KMS-11 (cell line): ENCODE results near the gene NAT8L.

ENCODE experiments used
- H2AFZ ChIP-seq: fragments of 200-600 bp; sonication (generic); 2 replicates; pipeline ENCODE4 v1.6.1; 2016; ENCODE audit warnings: antibody characterized with exemption, mixed run types, low read depth
- H3K27ac ChIP-seq: fragments of 200-600 bp; sonication (generic); 2 replicates; pipeline ENCODE4 v1.6.1; 2016; ENCODE audit warnings: mild to moderate bottlenecking, mixed run types
- H3K27me3 ChIP-seq: fragments of 200-600 bp; sonication (generic); 2 replicates; pipeline ENCODE4 v1.6.1; 2017; ENCODE audit warnings: mild to moderate bottlenecking, low read depth, mixed run types, moderate library complexity; ENCODE audit not compliant: insufficient read depth
- H3K36me3 ChIP-seq: fragments of 200-600 bp; sonication (generic); 2 replicates; pipeline ENCODE4 v1.6.1; 2017; ENCODE audit warnings: mild to moderate bottlenecking, mixed run types; ENCODE audit not compliant: insufficient read depth
- H3K4me1 ChIP-seq: fragments of 200-600 bp; sonication (generic); 2 replicates; pipeline ENCODE4 v1.6.1; 2016; ENCODE audit warnings: mild to moderate bottlenecking, low read depth, mixed run types; ENCODE audit not compliant: poor library complexity, severe bottlenecking
- H3K4me2 ChIP-seq: fragments of 200-600 bp; sonication (generic); 2 replicates; pipeline ENCODE4 v1.7.0; 2016; ENCODE audit warnings: mild to moderate bottlenecking, mixed run types
- H3K4me3 ChIP-seq: fragments of 200-600 bp; sonication (generic); IDR thresholded peaks from 2 replicates; pipeline ENCODE4 v1.6.1; 2017; ENCODE audit warnings: low read depth, low read length, mixed read lengths; ENCODE audit not compliant: insufficient read depth
- H3K79me2 ChIP-seq: fragments of 200-600 bp; sonication (generic); 2 replicates; pipeline ENCODE4 v1.6.1; 2016; ENCODE audit warnings: low read depth, mixed run types; ENCODE audit not compliant: insufficient read depth
- H3K9ac ChIP-seq: fragments of 200-600 bp; sonication (generic); 2 replicates; pipeline ENCODE4 v1.6.1; 2016; ENCODE audit warnings: mild to moderate bottlenecking, mixed run types
- H4K20me1 ChIP-seq: fragments of 200-600 bp; sonication (generic); 2 replicates; pipeline ENCODE4 v1.6.1; 2016; ENCODE audit warnings: mild to moderate bottlenecking, mixed run types; ENCODE audit not compliant: insufficient read depth
- TF ChIP-seq, protein P1 (sequence below): fragments of 200-600 bp; sonication (generic); conservative IDR thresholded peaks from 2 replicates; pipeline ENCODE4 v1.6.1; 2017; ENCODE audit warnings: low read depth, mild to moderate bottlenecking, antibody characterized with exemption, low read length, moderate library complexity, mixed read lengths

The NAT8L gene

DNA sequence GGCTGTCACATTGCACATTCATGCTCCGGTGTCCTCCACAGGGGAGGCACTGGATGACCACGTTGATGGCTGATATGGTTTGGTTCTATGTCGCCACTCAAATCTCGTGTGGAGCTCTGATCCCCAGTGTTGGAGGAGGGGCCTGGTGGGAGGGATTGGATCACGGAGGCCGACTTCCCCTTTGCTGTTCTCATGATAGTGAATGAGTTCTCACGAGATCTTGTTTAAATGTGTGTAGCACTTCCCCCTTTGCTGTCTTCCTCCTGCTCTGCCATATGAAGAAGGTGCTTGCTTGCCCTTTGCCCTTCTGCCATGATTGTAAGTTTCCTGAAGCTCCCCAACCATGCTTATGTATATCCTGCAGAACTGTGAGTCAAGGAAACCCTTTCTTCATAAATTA, 22.3 kb upstream of the NAT8L start:
- Histone ChIP-seq H2AFZ (no peak overlapping the region), H3K4me3 (no peak overlapping the region), H3K4me2 (no peak overlapping the region)

GRCh38 chr4:2040391-2041238, 18.5 kb upstream of the NAT8L start:
- no peaks in the 10 kb centered on the region for H4K20me1 ChIP-seq
- H3K27me3 ChIP-seq: no peaks in the 10 kb centered on the region
- no peak overlapping the region; the same call in 1 of the 2 replicates for H3K4me2 ChIP-seq
- H3K4me3 ChIP-seq: peak overlapping the region; percentile 36
- H2AFZ ChIP-seq: no peak overlapping the region
- H3K36me3 ChIP-seq: no peaks in the 10 kb centered on the region
- no peaks in the 10 kb centered on the region for H3K79me2 ChIP-seq
- H3K27ac ChIP-seq: no peak overlapping the region
- H3K9ac ChIP-seq: no peak overlapping the region
- no peaks in the 10 kb centered on the region for H3K4me1 ChIP-seq
- TF ChIP-seq, protein P1, sequence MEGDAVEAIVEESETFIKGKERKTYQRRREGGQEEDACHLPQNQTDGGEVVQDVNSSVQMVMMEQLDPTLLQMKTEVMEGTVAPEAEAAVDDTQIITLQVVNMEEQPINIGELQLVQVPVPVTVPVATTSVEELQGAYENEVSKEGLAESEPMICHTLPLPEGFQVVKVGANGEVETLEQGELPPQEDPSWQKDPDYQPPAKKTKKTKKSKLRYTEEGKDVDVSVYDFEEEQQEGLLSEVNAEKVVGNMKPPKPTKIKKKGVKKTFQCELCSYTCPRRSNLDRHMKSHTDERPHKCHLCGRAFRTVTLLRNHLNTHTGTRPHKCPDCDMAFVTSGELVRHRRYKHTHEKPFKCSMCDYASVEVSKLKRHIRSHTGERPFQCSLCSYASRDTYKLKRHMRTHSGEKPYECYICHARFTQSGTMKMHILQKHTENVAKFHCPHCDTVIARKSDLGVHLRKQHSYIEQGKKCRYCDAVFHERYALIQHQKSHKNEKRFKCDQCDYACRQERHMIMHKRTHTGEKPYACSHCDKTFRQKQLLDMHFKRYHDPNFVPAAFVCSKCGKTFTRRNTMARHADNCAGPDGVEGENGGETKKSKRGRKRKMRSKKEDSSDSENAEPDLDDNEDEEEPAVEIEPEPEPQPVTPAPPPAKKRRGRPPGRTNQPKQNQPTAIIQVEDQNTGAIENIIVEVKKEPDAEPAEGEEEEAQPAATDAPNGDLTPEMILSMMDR: no peak

More for the DNA sequence above, 22.3 kb upstream of the NAT8L start:
- Histone ChIP-seq H4K20me1 (no peaks in the 10 kb centered on the region), H3K27ac (no peak overlapping the region), H3K27me3 (no peaks in the 10 kb centered on the region), H3K36me3 (no peaks in the 10 kb centered on the region), H3K4me1 (no peaks in the 10 kb centered on the region), H3K79me2 (no peaks in the 10 kb centered on the region), H3K9ac (no peak overlapping the region)
- TF ChIP-seq, protein P1: no peak

DNA sequence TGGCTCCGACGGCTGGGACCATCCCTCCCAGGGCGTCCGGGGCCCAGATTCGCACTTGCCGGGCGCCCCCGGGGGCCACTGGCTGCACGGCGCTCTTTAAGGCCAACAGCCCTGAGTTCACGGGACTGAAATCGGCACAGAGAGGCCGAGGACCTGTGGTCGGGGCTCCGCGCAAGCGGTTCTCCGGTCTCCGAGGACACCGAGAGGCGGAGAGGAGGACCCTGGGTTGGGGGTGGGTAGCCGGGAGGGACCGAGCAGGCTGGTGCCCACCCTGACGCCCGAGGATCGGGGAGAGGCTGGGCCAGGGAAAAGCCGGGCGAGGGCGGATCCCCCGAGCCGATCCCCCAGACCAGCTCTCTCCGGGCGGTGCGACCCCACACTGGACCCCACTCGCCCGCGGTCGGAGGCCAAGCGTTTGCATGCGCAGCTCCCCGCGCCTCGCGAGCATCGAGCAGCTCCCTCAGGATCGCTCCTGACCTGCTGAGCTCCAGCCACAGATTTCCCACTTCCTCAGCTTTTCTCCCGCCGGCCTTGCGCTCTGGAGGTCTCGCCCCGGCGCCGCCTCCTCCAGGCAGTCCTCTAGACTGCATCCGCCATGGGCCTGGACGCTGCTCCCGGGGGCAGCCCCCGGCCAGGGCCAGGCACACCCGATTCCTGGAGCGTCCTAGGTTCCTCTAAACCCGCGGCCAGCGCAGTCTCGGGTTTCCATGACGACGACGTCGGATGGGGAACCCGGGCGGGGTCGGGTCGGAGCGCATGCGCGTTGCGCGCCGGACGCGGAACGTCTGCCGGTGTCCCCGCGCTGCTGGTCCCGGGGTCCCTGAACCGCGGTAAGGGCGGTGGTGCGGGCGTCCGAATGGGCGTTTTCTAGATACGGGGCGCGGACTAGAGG, 17.6 kb upstream of the NAT8L start:
- H3K27me3 ChIP-seq: no peaks in the 10 kb centered on the region
- H2AFZ ChIP-seq: peak overlapping the region; percentile 83
- peak overlapping the region; percentile 45; the same call in 1 of the 2 replicates for H3K4me2 ChIP-seq
- H3K36me3 ChIP-seq: no peaks in the 10 kb centered on the region
- TF ChIP-seq, protein P1: no peak
- peak overlapping the region; percentile 36 for H3K4me3 ChIP-seq
- H3K27ac ChIP-seq: no peak overlapping the region
- no peaks in the 10 kb centered on the region for H3K79me2 ChIP-seq
- H3K9ac ChIP-seq: no peak overlapping the region
- no peaks in the 10 kb centered on the region for H4K20me1 ChIP-seq
- H3K4me1 ChIP-seq: no peaks in the 10 kb centered on the region

GRCh38 chr4:2042204-2042946, 16.8 kb upstream of the NAT8L start:
- H3K79me2 ChIP-seq: no peaks in the 10 kb centered on the region
- TF ChIP-seq, protein P1: no peak
- no peak overlapping the region for H3K27ac ChIP-seq
- H3K27me3 ChIP-seq: no peaks in the 10 kb centered on the region
- H3K4me1 ChIP-seq: no peaks in the 10 kb centered on the region
- H3K4me3 ChIP-seq: no peak overlapping the region
- no peak overlapping the region for H3K4me2 ChIP-seq
- H3K9ac ChIP-seq: no peak overlapping the region
- no peaks in the 10 kb centered on the region for H4K20me1 ChIP-seq
- H2AFZ ChIP-seq: no peak overlapping the region
- H3K36me3 ChIP-seq: no peaks in the 10 kb centered on the region
